Cardiac fibroblast (primary cell): Measurements from ENCODE around the gene SRP14.
"Not testable (repeated sequence)": the region's sequence is repeated elsewhere in the genome, so short reads cannot be mapped to it uniquely, and the experiment has no call there.

ENCODE experiments used
- DNase-seq, 2 donors: peaks; one replicate each; pipeline versions ENCODE4 v3.0.0 to v3.0.0-alpha.2; 2010; ENCODE audit warnings: low read depth in 2 of 2
- H3K4me3 ChIP-seq, 2 donors: replicated peaks in 1 of 2; 1 replicate in 1 of 2; 2 replicates in 1 of 2; pipeline ENCODE4 v1.5.1; 2011; ENCODE audit warnings: low read depth in 2 of 2, low read length in 2 of 2, mild to moderate bottlenecking in 2 of 2, moderate library complexity in 1 of 2
- CTCF ChIP-seq: IDR thresholded peaks from one replicate; pipeline ENCODE4 v1.5.1; 2011; ENCODE audit warnings: low read depth, mild to moderate bottlenecking, low read length, inconsistent platforms

Gene SRP14

GRCh38 chr15:40031300-40031699 lies 7.7 kb downstream of the SRP14 start:
- no peak for DNase-seq
- TF ChIP-seq CTCF: no peak
- no peak overlapping the region for H3K4me3 ChIP-seq

DNA sequence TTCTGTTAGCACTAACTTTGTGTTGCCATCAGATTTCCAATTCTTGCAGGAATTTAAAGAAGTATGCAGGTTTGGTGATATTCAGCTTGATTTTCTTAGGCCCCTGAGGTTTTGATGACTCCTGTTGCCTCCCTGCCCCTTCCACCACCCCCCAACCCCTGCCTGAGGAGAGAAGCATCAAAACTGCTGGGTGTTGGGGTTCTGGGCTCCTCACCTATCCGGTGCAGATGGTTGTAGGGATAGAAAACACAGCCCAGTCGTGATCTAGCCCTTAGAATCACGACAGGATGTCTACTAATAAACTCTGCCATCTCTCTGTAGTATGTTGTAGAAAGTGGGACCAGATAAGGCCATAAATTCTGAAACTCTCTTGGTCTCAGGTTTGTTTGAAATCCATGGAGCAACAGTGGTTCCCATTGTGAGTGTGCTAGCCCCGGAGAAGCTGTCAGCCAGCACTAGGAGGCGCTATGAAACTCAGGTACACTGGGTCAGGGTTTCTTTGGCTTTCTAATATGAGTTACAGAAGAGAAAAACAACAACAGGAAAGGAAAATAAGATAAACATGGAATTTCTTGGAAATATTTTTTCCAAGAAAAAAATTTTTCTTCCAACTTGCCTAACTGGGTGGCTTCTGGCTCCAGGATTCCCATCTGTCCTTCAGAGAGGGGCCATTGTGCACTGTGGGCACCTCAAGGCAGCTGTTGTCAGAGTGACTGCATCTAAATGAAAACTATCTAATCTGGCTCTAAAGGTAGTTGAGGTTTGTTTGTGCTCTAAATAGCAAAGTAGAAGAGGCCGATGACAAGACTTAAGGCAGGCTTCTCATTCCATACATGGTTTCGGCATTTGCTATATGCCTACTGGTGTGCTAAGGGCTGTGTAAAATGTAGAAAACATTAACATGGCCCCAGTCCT lies 8.7 kb downstream of the SRP14 start:
- peak; percentile 40 to 43 for DNase-seq
- peak; percentile 73 for TF ChIP-seq CTCF
- no peak overlapping the region for H3K4me3 ChIP-seq

GRCh38 chr15:40028853-40029252 lies 10.1 kb downstream of the SRP14 start:
- DNase-seq: no peak
- TF ChIP-seq CTCF: no peak
- H3K4me3 ChIP-seq: no peak overlapping the region

GRCh38 chr15:40028193-40028592 lies 10.8 kb downstream of the SRP14 start:
- H3K4me3 ChIP-seq: no peak overlapping the region
- no peak for TF ChIP-seq CTCF
- DNase-seq: no peak

GRCh38 chr15:40016224-40016865 lies 22.6 kb downstream of the SRP14 start:
- DNase-seq: peak; percentile 36 to 57
- no peak overlapping the region for H3K4me3 ChIP-seq
- TF ChIP-seq CTCF: no peak

DNA sequence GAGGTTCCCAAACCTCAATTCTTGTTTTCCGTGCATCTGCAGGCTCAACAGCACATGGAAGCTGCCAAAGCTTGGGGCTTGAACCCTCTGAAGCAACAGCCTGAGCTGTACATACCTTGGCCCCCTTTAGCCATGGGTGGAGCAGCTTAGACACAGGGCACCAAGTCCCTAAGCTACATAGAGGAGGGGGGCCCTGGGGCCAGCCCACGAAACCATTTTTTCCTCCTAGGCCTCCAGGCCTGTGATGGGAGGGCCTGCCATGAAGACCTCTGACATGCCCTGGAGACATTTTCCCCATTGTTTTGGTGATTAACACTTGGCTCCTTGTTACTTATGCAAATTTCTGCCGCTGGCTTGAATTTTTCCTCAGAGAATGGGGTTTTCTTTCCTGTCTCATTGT lies 24.6 kb downstream of the SRP14 start:
- no peak overlapping the region for H3K4me3 ChIP-seq
- no peak for DNase-seq
- TF ChIP-seq CTCF: no peak

- H3K4me3 ChIP-seq, DNase-seq: not testable (repeated sequence)
These were observed 25.6 kb downstream of the SRP14 start for GRCh38 chr15:40013372-40013771.
